Inferior parietal cortex (tissue), 1 donor: Measurements from ENCODE around the gene ZNF605.
"Not testable (repeated sequence)": the region's sequence is repeated elsewhere in the genome, so short reads cannot be mapped to it uniquely, and the experiment has no call there.

Experiments
- DNase-seq: peaks from one replicate; pipeline ENCODE4 v3.0.0-alpha.2; 2016; ENCODE audit errors: extremely low spot score

Gene ZNF605

DNA sequence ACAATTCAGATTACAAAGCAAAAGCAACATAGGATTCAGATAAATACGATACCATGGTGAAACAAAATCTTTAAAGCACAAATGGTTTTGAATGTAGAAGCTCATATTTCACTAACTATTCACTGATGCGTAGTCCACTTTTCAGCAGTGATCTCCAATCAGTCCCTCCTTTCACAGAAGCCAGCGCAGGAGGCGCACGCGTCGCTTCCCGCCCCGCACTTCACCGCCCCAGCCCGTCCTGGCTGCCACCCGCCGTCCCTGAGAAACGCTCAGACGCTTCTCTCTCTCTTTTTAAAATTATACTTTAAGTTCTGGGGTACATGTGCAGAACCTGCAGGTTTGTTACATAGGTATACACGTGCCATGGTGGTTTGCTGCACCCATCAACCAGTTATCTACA, 48.9 kb downstream of the ZNF605 start:
- no peak for DNase-seq

GRCh38 chr12:132904718-132905328, 51.3 kb downstream of the ZNF605 start:
- DNase-seq, result peak; percentile 66

GRCh38 chr12:132899033-132899432, 57.1 kb downstream of the ZNF605 start:
- no peak for DNase-seq

GRCh38 chr12:132888852-132889251, 67.3 kb downstream of the ZNF605 start:
- DNase-seq, result no peak

- DNase-seq, result peak; percentile 96
Measured at GRCh38 chr12:132887513-132888351, 68.4 kb downstream of the ZNF605 start, which contains the start of gene CHFR. TSS of gene CHFR (minus strand) at chr12:132887605. CDS start at chr12:132887328, 277 bp downstream.

DNA sequence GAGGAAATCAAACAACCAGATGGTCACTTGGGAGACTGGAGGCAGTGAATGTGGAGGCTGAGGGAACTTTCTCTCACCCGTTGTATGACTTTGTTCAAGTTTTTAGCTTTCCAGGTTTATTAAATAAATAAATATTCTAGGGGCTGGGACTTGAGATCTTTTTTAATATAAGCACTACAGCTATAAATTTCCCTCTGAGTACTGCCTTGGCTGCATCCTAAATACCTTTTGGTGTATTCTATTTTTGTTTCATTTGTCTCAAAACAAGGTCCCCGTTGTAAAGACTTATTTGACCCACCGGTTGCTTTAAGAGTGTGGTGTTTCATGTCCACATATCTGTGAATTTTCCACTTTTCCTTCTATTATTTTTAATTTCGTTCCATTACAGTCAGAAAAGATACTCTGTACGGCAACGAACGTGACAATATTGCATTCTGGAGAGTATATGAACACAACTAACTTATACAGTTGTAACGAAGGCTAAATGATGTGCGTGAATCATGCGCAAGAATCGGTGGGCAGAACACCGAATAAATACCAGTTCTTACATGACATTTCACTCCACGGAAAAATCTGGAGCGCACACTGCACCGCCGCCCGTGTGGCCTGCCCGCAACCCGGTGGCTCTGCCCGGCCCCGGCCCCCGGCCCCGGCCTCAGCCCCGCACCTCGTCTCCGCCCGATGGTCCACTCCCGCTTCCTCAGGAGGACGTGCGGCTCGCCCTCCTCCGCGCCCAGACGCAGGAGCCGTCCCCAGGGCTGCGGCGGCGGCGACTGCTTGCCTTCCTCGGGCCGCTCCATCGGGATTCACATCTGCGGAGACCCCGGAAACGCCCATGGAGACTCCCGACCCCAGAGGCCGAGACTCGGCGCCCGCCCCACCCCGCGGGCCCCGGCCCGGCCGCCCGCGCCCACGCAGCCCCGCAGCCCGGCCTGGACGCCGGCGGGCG, 69.3 kb downstream of the ZNF605 start:
- DNase-seq, result no peak

- DNase-seq, result no peak
Measured at GRCh38 chr12:132881818-132882217, 74.3 kb downstream of the ZNF605 start.

DNA sequence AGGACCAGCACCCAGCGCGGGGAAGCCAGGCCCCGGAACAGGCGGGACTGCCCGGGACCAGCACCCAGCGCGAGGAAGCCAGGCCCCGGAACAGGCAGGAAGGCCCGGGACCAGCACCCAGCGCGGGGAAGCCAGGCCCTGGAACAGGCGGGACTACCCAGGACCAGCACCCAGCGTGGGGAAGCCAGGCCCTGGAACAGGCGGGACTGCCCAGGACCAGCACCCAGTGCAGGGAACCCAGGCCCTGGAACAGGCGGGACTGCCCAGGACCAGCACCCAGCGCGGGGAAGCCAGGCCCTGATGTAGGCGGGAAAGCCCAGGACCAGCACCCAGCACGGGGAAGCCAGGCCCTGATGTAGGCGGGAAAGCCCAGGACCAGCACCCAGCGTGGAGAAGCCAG, 81.5 kb downstream of the ZNF605 start:
- not testable (repeated sequence) for DNase-seq

GRCh38 chr12:132874175-132874574, 81.9 kb downstream of the ZNF605 start:
- DNase-seq, result no peak

- no peak for DNase-seq
Measured at GRCh38 chr12:132873724-132874123, 82.4 kb downstream of the ZNF605 start.

- no peak for DNase-seq
Measured at GRCh38 chr12:132872975-132873421, 83.1 kb downstream of the ZNF605 start.

- no peak for DNase-seq
Measured at GRCh38 chr12:132872073-132872855, 83.8 kb downstream of the ZNF605 start.

GRCh38 chr12:132869551-132869950, 86.6 kb downstream of the ZNF605 start:
- DNase-seq, result no peak
